ENCODE results near the gene TTYH2. TPM values are rescaled to one million over a fixed set of nuclear protein-coding genes. Genes with fewer than 3 reads are reported as not detected.

The TTYH2 gene
- total and polyA plus RNA-seq, 2 of the 4 experiments (the other 2 are of a cell fraction), result 2.3 to 6.8 TPM

DNA sequence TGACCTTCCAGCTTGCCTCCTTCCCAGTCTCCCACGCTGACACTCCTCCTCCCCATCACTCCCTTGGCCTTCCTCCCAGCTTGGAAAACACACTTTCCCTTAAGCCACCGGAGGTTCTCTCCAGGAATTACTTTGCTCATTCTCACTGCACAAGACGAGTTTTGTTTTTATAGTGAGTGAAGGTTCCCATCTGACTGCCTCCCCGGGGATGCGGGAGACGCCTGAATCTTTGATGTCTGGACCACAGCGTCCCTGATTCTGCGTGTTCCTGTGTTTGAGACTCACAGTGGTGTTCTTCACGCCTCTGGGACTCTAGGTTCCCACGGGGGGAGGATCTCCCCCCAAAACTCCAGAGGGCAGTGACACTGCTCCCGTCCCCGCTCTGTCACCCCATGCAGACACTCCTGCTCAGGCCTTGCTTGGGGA lies 62.7 kb downstream of the TTYH2 start:
- Histone ChIP-seq H3K4ac (ENCODE audit: low read depth, low read length) (no peak overlapping the region), H2AFZ (replicated peaks; ENCODE audit: low read length, poor library complexity) (no peak overlapping the region), H2BK5ac (ENCODE audit: low read depth, low read length, poor library complexity, severe bottlenecking) (no peak overlapping the region), H3K4me2 (ENCODE audit: low read depth, low read length) (no peak overlapping the region), H3K36me3 (ENCODE audit: control insufficient read depth, insufficient read depth, low read length) (no peaks in the 10 kb centered on the region), H2BK15ac (ENCODE audit: low read depth, low read length) (no peak overlapping the region), H3K56ac (ENCODE audit: extremely low read depth, insufficient read depth, low read length) (no peak overlapping the region), H2AK9ac (replicated peaks; ENCODE audit: low read depth, low read length, poor library complexity) (no peak overlapping the region), H2BK120ac (ENCODE audit: low read depth, low read length) (no peak overlapping the region), H3K18ac (ENCODE audit: low read depth, low read length) (no peak overlapping the region), H3K9ac (ENCODE audit: low read depth, low read length) (no peak overlapping the region), H4K91ac (ENCODE audit: insufficient read depth, low read depth, low read length) (no peak overlapping the region), H2AK5ac (ENCODE audit: low read depth, low read length) (no peak overlapping the region), H3K14ac (replicated peaks; ENCODE audit: low read depth, low read length) (no peak overlapping the region), H3K27ac (ENCODE audit: insufficient read depth, low read length) (no peak overlapping the region), H2BK20ac (ENCODE audit: low read depth, low read length) (no peak overlapping the region), H4K20me1 (ENCODE audit: insufficient read depth, low read length) (no peaks in the 10 kb centered on the region), H4K5ac (ENCODE audit: low read depth, low read length) (no peak overlapping the region), H3K27me3 (ENCODE audit: control insufficient read depth, insufficient read depth, low read length) (no peaks in the 10 kb centered on the region; the same call in 1 of the 2 replicates), H4K8ac (ENCODE audit: low read depth in 2 of 2, low read length in 2 of 2) (no peak overlapping the region), H3K23ac (ENCODE audit: low read depth, low read length) (no peak overlapping the region), H3K9me3 (ENCODE audit: control insufficient read depth, insufficient read depth, low read length) (no peaks in the 10 kb centered on the region), H3K9me1 (ENCODE audit: insufficient read depth, low read length) (no peaks in the 10 kb centered on the region), H3K79me1 (ENCODE audit: low read depth in 1 of 2, low read length in 2 of 2) (no peaks in the 10 kb centered on the region), H3K4me3 (ENCODE audit: insufficient read depth, low read depth, low read length) (no peak overlapping the region), H3K4me1 (ENCODE audit: control insufficient read depth, insufficient read depth, low read length) (no peaks in the 10 kb centered on the region)
- TF ChIP-seq MXI1 (IDR thresholded peaks at IDR 0.05; ENCODE audit: borderline replicate concordance, low read depth, low read length) (no peak), RFX5 (IDR thresholded peaks at IDR 0.05; ENCODE audit: low read depth, low read length) (no peak), MAZ (IDR thresholded peaks at IDR 0.05; ENCODE audit: borderline replicate concordance, low read depth, low read length) (no peak), CEBPB (IDR thresholded peaks at IDR 0.05; ENCODE audit: low read depth, low read length) (no peak), RAD21 (IDR thresholded peaks at IDR 0.05; ENCODE audit: low read length) (no peak), POLR2A (IDR thresholded peaks at IDR 0.05; ENCODE audit: low read depth, low read length) (no peak), RCOR1 (IDR thresholded peaks at IDR 0.05; ENCODE audit: insufficient replicate concordance, low read length) (no peak), MAFK (IDR thresholded peaks at IDR 0.05; ENCODE audit: low read depth, low read length) (no peak), BHLHE40 (IDR thresholded peaks at IDR 0.05; ENCODE audit: low read depth, low read length) (no peak), CHD1 (IDR thresholded peaks at IDR 0.05; ENCODE audit: low read depth, low read length) (no peak), FOS (IDR thresholded peaks at IDR 0.05; ENCODE audit: low read depth, low read length) (no peak), NFE2L2 (IDR thresholded peaks at IDR 0.05; ENCODE audit: low read depth, low read length) (no peak), SMC3 (IDR thresholded peaks at IDR 0.05; ENCODE audit: low read depth, low read length) (no peak)
- TF ChIP-seq, protein P1, sequence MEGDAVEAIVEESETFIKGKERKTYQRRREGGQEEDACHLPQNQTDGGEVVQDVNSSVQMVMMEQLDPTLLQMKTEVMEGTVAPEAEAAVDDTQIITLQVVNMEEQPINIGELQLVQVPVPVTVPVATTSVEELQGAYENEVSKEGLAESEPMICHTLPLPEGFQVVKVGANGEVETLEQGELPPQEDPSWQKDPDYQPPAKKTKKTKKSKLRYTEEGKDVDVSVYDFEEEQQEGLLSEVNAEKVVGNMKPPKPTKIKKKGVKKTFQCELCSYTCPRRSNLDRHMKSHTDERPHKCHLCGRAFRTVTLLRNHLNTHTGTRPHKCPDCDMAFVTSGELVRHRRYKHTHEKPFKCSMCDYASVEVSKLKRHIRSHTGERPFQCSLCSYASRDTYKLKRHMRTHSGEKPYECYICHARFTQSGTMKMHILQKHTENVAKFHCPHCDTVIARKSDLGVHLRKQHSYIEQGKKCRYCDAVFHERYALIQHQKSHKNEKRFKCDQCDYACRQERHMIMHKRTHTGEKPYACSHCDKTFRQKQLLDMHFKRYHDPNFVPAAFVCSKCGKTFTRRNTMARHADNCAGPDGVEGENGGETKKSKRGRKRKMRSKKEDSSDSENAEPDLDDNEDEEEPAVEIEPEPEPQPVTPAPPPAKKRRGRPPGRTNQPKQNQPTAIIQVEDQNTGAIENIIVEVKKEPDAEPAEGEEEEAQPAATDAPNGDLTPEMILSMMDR (conservative IDR thresholded peaks at IDR 0.05; ENCODE audit: low read depth, low read length), result no peak
- TF ChIP-seq, protein P2, sequence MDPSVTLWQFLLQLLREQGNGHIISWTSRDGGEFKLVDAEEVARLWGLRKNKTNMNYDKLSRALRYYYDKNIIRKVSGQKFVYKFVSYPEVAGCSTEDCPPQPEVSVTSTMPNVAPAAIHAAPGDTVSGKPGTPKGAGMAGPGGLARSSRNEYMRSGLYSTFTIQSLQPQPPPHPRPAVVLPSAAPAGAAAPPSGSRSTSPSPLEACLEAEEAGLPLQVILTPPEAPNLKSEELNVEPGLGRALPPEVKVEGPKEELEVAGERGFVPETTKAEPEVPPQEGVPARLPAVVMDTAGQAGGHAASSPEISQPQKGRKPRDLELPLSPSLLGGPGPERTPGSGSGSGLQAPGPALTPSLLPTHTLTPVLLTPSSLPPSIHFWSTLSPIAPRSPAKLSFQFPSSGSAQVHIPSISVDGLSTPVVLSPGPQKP (IDR thresholded peaks at IDR 0.05; ENCODE audit: borderline replicate concordance, low read depth, low read length), result no peak
- TF ChIP-seq, protein P3, sequence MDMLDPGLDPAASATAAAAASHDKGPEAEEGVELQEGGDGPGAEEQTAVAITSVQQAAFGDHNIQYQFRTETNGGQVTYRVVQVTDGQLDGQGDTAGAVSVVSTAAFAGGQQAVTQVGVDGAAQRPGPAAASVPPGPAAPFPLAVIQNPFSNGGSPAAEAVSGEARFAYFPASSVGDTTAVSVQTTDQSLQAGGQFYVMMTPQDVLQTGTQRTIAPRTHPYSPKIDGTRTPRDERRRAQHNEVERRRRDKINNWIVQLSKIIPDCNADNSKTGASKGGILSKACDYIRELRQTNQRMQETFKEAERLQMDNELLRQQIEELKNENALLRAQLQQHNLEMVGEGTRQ (IDR thresholded peaks at IDR 0.05; ENCODE audit: low read depth, low read length), result no peak
- DNase-seq (no peak), ATAC-seq (ENCODE audit: low read depth) (no peak)
- WGBS, 2 experiments (ENCODE audit: extremely low coverage in 2 of 2, insufficient read length in 1 of 2), result 43% methylated on average over 3 of the region's 12 CpGs; no CpG with 5 or more reads in 1 of the 2 experiments
- dilution Hi-C loops (cut with HindIII; ENCODE audit: low sequenced_read_pairs, unreplicated experiment), result no loop called here
- in situ Hi-C loops (cut with MboI; ENCODE audit: low sequenced_read_pairs), result no loop called here
- no TSS peak for BruUV-seq (replicated peaks)
- ChIA-PET CTCF (no interaction called here), POLR2A (ENCODE audit: unreplicated experiment) (no interaction called here)
- intact Hi-C loops (cut with micrococcal nuclease), result no loop called here
